Measurements from ENCODE around the gene POM121L12.

Gene POM121L12

DNA sequence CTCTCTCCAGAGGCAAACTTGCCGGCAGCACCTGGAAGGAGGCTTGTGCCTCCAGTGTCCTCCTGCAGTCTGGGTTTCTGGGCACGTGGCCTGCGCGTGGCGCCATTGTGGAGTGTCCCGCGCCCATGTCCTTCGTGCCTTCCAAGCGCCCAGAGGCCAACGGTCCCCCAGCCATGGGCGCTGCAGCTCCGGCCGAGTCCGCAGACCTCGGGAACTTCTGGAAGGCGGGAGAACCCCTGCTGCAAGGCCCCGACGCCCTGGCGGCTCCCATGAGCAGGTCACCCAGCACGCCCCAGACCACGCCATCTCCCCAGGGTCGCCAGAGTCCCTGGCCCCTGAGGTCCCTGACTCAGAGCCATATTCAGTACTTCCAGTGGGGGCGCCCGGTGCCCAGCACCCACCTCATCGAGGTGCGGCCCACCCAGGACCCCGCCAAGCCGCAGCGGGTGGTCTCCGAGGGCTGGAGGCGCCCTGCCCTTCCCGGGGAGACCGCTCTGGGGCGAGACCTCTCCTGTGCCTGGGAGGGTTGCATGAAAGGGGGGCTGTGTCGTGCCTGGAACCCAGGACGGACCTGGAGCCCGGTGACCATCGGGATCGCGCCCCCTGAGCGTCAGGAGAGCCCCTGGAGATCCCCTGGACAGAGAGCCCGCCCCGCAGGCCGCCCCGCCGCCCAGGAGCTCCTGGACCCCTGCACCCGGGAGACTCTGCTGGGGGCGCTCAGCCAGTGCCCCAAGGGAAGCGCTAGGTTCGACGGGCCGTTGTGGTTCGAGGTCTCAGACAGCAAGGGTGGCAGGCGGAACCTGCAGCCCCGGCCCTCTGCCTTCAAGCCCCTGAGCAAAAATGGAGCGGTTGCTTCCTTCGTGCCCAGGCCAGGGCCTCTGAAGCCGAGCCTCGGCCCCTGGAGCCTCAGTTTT is at the start of gene POM121L12:
Gene POM121L12, plus strand, starts transcription at position 135 of the 914 bp plus-strand sequence. Its CDS starts 39 bp downstream, at position 174.
- no peak for DNase-seq (ENCODE audit: low read depth)

DNA sequence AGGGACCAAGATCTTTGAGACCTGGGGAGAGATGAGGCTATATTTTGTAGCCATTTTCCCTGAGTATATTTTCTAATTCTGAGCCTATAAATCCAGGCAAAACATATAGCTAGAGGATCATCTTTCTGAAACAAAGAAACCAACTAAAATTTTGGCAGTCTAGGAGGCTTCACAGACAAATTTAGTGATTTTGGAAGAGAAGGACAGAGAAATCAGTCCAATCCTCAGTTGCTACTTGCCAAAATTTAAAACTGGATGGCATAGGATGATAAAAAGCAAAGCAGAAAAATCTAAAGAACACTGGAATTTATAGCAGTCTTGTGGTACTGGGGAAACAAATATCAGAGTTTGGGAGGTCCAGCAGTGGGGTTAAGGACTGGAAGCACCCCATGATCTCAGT is 43.4 kb upstream of the POM121L12 start:
- no peak for DNase-seq (ENCODE audit: low read depth)

DNA sequence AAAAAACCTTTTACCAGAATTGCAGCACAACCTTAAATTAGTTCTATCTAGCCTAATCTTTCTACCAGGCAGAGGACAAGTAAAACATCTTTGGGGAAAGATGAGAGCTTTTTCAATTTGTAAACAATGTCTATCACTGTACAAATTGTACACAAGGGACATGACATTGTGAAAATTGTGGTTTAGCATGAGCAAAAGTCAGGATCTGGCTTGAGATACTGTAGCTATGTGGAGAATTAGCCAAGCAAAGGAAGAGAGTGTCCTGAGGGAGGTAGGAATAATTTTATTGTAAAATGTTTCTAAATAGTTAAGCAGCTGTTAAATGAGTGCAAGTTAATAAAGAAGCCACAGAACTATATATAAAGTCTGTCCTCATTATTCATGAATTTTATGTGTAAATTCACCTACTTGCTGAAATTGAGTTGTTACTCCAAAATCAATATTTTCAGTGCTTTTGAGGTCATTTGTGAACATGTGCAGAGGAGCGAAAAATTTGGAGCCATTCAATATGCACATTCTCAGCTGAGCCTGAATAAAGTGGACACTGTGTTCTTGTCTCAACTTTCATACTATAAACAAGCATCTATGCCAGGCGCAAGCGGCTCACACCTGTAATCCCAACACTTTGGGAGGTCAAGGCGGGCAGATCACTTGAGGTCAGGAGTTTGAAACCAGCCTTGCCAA is 42.8 kb upstream of the POM121L12 start:
- DNase-seq (ENCODE audit: low read depth) = no peak

DNA sequence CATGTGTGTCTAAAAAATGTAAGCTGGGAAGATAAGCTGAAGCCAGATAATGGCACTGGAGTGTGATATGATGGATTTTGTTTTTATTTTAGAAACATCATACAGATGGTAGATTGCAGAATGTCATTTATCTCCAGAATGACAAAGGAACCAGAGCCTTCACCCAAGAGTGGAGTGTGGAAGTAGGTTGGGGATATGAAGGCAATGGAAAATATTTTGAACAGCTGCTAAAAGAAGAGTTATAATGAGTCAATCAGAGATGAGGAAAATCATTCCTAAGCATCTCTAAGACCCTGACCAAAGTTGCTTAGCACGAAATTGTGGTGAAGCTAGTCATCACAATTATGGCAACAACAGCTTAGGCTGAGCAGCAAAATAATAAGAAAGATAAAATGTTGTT is 39.8 kb upstream of the POM121L12 start:
- DNase-seq (ENCODE audit: low read depth) = no peak

DNA sequence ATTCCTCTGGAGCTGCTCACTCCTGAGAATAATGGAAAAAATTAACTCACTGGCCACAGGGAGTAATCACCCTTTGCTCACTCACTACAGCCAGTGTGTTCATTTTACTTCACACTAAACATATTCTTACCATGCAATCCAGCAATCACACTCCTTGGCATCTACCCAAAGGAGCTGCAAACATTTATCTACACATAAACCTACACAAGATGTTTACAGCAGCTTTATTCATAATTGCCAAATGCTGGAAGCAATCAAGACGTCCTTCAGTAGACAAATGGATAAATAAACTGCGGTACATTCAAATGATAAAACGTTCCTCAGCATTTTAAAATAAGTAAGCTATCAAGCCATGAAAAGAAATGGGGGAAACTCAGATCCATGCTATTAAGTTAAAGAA is 34.2 kb upstream of the POM121L12 start:
- no peak for DNase-seq (ENCODE audit: low read depth)

DNA sequence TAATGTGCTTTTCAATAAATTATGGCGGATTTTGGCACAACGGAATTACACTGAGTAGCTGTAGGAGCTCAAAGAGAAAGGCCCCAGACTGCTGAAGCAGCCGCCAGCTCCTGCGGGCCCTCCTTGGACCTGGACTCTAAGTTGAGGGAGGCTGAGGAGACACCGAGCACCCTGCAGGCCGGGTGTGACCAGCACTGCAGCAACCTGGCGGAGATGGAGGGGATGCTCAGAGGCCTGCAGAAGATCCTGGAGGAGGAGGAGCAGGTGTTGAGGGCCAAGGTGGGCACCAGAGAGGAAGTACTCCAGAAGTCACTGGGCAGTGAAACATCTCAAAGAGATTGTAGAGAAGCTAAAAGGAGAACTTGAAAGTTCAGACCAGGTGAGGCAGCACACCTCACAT is 33.0 kb upstream of the POM121L12 start:
- no peak for DNase-seq (ENCODE audit: low read depth)

DNA sequence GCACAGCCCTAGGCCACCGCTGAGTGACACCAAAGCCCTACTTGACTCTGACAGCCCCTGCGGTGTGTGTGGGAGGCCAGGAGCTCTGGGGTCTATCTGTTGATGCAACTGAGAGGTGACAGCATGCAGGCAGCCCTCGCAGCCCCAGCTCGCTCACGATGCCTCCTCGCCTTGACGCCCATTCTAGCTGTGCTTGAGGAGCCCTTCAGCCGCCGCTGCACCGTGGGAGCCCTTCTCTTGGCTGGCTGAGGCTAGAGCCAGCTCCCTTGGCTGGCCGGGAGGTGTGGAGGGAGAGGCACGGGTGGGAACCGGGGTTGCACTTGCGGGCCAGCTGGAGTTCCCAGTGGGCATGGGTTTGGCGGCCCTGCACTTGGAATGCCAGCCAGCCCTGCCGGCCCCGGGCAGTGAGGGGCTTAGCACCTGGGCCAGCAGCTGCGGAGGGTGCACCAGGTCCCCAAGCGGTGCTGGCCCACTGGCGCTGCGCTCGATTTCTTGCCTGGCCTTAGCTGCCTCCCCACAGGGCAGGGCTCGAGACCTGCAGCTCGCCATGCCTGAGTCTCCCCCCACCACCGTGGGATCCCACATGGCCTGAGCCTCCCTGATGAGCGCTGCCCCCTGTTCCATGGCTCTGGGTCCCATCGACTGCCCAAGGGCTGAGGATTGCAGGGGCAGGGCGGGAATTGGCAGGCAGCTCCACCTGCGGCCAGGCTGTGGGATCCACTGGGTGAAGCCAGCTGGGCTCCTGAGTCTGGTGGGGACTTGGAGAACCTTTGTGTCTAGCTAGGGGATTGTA is 31.6 kb upstream of the POM121L12 start:
- no peak for DNase-seq (ENCODE audit: low read depth)

DNA sequence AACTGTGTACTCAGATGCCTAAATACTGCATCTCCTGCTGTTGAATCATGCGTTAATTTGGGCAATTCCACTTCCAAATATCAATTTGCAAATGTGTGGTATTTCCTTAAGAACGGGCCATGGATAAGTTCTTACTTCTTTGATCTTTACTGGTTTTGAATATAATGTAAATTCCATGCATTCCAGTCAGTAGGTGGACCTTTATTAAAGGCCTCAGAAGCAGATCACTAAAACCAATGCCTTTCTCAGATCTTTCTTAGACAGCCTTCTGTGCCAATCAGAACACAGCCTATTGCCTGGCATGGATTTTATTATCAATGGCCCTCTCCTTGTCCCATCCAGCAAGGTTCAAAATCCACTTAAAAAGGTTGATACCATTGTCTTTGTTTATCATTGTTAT is 21.5 kb upstream of the POM121L12 start:
- DNase-seq (ENCODE audit: low read depth) = no peak

DNA sequence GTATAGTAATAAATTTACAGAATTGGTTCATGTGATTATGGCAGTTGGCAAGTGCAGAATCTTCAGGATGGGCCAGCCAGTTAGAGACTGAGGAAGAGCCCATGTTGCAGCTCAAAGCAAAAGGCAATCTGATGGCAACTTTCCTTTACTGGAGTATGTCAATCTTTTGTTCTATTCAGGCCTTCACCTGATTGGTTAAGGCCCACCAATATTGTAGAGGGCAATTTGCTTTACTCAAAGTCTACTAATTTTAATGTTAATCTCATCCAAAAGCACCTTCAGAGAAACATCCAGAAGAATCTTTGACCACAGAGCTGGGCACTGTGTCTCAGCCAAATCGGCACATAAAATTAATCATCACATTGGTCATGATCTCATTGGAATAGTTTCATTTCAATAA is 20.0 kb upstream of the POM121L12 start:
- DNase-seq (ENCODE audit: low read depth) = no peak

DNA sequence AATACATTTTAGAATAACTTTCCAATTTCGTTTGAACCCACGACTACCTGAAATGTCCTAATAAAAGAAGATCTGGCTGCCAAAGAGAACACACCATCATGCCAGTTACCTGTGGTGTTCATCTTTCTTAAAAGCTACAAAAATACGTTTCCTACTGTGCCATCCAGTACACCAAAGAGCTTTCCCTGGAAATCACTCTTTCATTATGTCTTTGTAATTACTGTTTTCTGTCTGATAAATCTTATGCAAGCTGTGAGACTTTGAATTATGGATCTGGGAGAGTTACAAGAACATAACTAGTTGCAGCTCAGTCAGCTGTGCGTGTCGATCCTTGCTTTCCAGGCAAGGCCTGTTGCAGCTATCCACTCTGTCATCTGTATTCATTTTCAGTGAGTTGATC is 12.5 kb upstream of the POM121L12 start:
- DNase-seq (ENCODE audit: low read depth) = no peak

DNA sequence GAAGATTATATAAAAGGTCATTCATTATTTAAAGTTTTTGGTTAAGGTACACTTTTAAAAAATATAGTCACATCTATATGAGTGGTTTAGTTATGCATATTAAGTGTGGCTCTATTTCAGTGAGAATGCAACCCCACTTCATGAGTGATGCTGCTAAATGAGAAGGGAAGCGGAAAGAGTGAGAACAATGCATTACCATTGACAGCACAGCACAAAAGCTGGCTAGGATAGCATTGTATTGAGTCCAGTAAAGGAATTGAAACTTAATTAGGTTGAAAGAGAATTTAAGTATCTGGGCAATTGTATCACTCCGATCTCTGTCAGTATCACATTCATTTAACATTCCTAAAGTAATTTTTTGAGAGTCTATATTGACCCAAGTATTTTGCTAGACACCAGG is 13.2 kb downstream of the POM121L12 start:
- DNase-seq (ENCODE audit: low read depth) = no peak

DNA sequence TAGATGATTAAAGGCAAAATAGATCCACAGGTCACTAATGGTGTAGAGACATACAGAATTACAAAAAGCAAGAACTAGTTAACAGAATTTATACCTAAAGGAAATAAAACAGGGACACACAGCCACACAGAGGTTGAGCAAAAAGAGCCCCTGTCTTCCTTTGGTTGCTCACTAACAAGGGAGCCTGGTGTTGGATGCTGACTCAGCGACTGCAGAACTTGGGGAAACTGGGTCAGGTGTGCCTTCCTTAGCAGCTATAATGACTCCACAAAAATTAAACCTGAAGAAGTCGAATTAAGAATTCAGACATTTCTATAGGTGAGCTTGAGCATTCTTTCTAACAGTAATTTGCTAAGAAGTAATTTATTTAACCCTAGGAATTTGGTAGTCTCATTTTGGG is 15.0 kb downstream of the POM121L12 start:
- no peak for DNase-seq (ENCODE audit: low read depth)

DNA sequence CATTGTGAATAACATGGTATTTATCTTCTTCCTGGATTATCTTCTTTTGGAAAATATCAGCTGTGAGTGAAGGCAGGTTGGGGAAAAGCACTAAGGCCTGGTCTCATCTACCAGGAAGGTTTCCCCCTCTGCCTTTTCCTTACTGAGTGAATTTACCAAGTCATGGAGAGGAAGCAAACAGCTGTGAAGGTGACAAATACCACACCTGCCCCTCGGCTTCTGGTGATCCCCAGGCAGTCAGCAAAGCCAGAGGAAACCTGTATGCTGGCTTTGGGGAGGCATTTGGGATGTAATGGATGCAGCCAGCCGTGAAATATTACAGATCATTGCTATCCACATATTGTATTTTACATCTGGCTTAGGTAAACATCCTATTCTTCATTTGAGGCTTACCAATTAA is 24.2 kb downstream of the POM121L12 start:
- DNase-seq (ENCODE audit: low read depth) = no peak

DNA sequence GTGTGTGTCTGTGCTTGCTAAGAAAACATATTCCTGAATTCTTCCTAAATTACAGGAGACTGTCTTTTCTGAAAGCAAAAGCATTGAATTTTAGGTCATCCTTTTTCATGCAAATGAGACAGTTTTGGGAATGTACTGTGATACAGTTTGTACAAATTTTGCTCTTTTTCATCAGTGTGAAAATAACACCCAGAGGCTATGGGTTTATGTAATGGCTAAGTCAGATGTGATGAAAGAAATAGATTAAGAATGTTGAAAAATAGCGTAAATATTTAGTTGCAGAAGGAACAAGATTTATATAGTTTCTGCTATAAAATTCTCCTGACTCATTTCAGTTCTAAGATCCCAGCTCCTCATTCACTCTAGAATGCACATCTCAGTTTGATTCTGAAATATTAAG is 24.6 kb downstream of the POM121L12 start:
- no peak for DNase-seq (ENCODE audit: low read depth)

DNA sequence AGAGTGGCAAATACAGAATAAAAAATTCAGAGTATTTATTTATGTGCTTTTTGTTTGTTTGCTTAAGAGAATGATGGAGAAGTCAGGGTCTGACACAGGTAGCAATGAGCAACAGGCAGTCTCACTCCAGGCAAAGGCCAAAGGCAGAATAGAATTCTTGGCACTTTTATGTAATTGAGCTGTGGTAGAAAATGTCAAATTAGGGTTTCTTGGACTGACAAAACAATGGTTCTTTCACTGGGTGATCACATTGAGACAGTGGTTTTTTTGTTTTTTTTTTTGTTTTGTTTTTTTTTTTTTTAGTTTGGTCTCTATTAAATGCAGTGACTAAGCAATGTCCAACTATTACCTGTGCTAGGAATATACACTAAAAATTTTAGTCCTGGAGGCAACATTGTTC is 27.4 kb downstream of the POM121L12 start:
- DNase-seq (ENCODE audit: low read depth) = no peak

DNA sequence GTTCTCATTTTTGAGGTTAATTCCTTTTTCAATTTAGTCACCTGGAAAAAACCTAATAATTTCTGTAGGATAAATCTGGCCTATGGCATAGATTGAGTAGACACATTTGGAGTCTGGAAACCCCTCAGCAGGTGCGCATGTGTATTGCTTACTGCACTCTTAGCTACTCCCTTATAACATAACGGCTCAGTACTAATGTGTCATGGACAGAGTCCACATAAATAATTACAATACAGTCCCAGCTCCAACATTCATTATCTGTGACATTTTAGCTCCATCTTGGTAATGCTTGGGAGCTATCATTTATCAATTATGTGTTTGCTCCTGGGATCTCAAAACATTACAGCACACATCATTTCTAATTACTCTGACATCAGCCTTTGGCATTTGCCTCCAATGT is 33.2 kb downstream of the POM121L12 start:
- DNase-seq (ENCODE audit: low read depth) = no peak

DNA sequence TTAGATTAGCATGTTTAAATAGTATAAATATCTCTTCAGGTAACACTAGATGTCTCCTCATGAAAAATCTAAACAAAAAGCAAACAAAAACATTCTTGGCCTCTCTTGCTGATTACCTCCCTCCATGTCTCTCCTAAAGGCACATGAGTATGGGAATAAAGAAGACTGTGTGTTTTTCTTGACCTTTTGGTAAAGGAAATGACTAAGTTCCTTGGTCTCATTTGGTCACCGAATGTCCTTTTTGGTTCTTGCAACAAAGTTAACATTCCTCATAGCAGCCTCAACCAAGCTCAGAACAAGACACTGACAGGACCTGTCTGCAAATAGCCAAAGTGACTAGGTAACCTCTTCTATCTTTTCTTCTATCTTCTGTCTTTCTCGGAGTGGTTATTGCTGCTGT is 35.5 kb downstream of the POM121L12 start:
- DNase-seq (ENCODE audit: low read depth) = no peak

All from amniotic epithelial cell (primary cell).